Right hindlimb (tissue), 1 donor: ENCODE measurements around the gene POLE.

Experiments used
- DNase-seq: peaks from one replicate; pipeline ENCODE4 v3.0.0-alpha.2; 2018

POLE gene

GRCh38 chr12:132576701-132577100 lies 110.4 kb downstream of the POLE start:
- no peak for DNase-seq

GRCh38 chr12:132575661-132576060 lies 111.5 kb downstream of the POLE start:
- no peak for DNase-seq

- no peak for DNase-seq
Measured at GRCh38 chr12:132574271-132574996, 112.7 kb downstream of the POLE start.
